Transverse colon (tissue), 4 donors: ENCODE measurements around the gene PRPF19.

Source experiments
- CTCF ChIP-seq, 5 experiments: fragments of 200-600 bp in 3 of 5; fragments of 450-650 bp in 2 of 5; sonication (generic) in 3 of 5; IDR thresholded peaks; 1 replicate in 2 of 5; 2 replicates in 3 of 5; pipeline ENCODE4 v1.5.1; 2016 to 2017; ENCODE audit warnings: antibody characterized with exemption in 5 of 5, inconsistent platforms in 3 of 5, mild to moderate bottlenecking in 2 of 5, moderate library complexity in 1 of 5
- EP300 ChIP-seq: sonication (generic); formaldehyde crosslinking; IDR thresholded peaks from one replicate; pipeline ENCODE4 v1.6.1; 2017; ENCODE audit warnings: antibody characterized with exemption, low read depth
- POLR2A ChIP-seq: fragments of 450-650 bp; IDR thresholded peaks from one replicate; pipeline ENCODE4 v1.6.1; 2016; ENCODE audit warnings: antibody characterized with exemption, mild to moderate bottlenecking, moderate library complexity
- POLR2AphosphoS5 ChIP-seq, 3 donors: sonication (generic); formaldehyde crosslinking; IDR thresholded peaks; one replicate each; pipeline ENCODE4 v1.6.1; 2016; ENCODE audit warnings: antibody characterized with exemption in 3 of 3

GRCh38 chr11:60953781-60954180 lies 47.4 kb upstream of the PRPF19 start:
- TF ChIP-seq POLR2AphosphoS5 (IDR thresholded peaks at IDR 0.05) = no peak
- no peak for TF ChIP-seq CTCF (IDR thresholded peaks at IDR 0.05)
- no peak for TF ChIP-seq POLR2A
- TF ChIP-seq EP300 = no peak
